Measurements from ENCODE around the gene PDZD2. TPM values are rescaled to one million over a fixed set of nuclear protein-coding genes. Genes with fewer than 3 reads are reported as not detected.

The PDZD2 gene
- total RNA-seq, 4 donors from 2014 or later = 13.7 to 26.7 (median 24.1) TPM

DNA sequence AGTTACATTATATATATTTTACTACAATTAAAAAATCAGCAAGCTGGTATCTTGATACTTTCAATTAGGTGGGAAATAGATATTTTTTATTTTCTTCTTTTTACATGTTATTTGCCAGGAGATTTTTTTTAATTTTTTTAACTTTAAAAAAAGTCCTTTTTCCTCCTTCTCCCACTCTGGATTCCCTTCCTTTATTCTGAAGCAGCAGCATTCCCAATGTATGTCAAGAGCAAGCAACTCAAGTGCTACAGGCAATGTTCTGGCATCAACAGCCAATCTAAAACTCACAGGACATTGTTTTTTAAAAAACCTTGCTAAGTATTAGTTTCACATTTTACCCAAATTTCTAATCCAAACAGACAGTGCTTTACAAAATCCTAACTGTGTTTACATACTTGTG is 493.8 kb downstream of the PDZD2 start:
- no peaks in the 10 kb centered on the region for H3K27me3 ChIP-seq
- no peaks in the 10 kb centered on the region for H3K9me3 ChIP-seq
- H3K4me1 ChIP-seq = peaks cover 0 to 34% (median 0%) of the 10 kb centered on the region in 3 donors
- no peak for TF ChIP-seq POLR2A (IDR thresholded peaks at IDR 0.05)
- TF ChIP-seq, protein P1, sequence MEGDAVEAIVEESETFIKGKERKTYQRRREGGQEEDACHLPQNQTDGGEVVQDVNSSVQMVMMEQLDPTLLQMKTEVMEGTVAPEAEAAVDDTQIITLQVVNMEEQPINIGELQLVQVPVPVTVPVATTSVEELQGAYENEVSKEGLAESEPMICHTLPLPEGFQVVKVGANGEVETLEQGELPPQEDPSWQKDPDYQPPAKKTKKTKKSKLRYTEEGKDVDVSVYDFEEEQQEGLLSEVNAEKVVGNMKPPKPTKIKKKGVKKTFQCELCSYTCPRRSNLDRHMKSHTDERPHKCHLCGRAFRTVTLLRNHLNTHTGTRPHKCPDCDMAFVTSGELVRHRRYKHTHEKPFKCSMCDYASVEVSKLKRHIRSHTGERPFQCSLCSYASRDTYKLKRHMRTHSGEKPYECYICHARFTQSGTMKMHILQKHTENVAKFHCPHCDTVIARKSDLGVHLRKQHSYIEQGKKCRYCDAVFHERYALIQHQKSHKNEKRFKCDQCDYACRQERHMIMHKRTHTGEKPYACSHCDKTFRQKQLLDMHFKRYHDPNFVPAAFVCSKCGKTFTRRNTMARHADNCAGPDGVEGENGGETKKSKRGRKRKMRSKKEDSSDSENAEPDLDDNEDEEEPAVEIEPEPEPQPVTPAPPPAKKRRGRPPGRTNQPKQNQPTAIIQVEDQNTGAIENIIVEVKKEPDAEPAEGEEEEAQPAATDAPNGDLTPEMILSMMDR (IDR thresholded peaks at IDR 0.05) = no peak
- intact Hi-C loops (cut with DNase I) = no loop called here
- no peak for DNase-seq
- H3K4me3 ChIP-seq = no peak overlapping the region
- no peak overlapping the region for H3K27ac ChIP-seq
- H3K36me3 ChIP-seq = peaks cover 0 to 80% (median 9%) of the 10 kb centered on the region in 3 donors

DNA sequence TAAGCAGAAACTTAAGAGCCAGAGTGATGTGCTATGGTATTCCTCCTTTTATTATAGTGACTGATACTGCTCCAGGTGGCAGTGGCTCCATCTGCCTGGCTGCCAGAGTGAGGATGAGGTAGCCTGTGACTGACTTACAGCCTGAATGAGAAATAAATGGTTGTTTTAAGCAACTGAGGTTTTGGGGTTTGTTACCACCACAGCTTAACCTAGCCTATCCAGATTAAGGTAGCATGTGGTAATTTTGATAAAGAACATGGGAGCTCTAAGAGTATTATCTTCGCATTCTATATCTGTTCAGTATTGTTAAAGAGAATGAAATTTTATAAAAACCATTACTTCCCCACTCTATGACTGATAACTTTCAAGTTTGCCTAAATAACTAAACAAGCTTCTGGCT is 496.2 kb downstream of the PDZD2 start:
- no peak for TF ChIP-seq POLR2A (IDR thresholded peaks at IDR 0.05)
- TF ChIP-seq, protein P1 (IDR thresholded peaks at IDR 0.05) = no peak
- H3K9me3 ChIP-seq = no peaks in the 10 kb centered on the region
- H3K27ac ChIP-seq = no peak overlapping the region
- intact Hi-C loops (cut with DNase I) = no loop called here
- H3K36me3 ChIP-seq = peaks cover 0 to 72% (median 5%) of the 10 kb centered on the region in 3 donors
- H3K4me1 ChIP-seq = peaks cover 0 to 24% (median 0%) of the 10 kb centered on the region in 3 donors
- 96 to 100% methylated on average over 1 of the region's 1 CpG for WGBS, 2 donors
- no peak overlapping the region for H3K4me3 ChIP-seq
- DNase-seq = no peak
- no peaks in the 10 kb centered on the region for H3K27me3 ChIP-seq

GRCh38 chr5:32136342-32136741 is 497.4 kb downstream of the PDZD2 start:
- Histone ChIP-seq H3K36me3 (peaks cover 0 to 74% (median 5%) of the 10 kb centered on the region in 3 donors), H3K4me1 (peaks cover 0 to 21% (median 0%) of the 10 kb centered on the region in 3 donors), H3K27me3 (no peaks in the 10 kb centered on the region), H3K4me3 (no peak overlapping the region), H3K27ac (no peak overlapping the region), H3K9me3 (no peaks in the 10 kb centered on the region)
- TF ChIP-seq, protein P1 (IDR thresholded peaks at IDR 0.05) = no peak
- no peak for TF ChIP-seq POLR2A (IDR thresholded peaks at IDR 0.05)
- DNase-seq = no peak
- intact Hi-C loops (cut with DNase I) = no loop called here
- 65 to 81% methylated on average over 7 of the region's 7 CpGs for WGBS, 2 donors

- intact Hi-C loops (cut with DNase I) = no loop called here
- Histone ChIP-seq H3K27me3 (no peaks in the 10 kb centered on the region), H3K27ac (no peak overlapping the region), H3K9me3 (no peaks in the 10 kb centered on the region), H3K4me3 (no peak overlapping the region), H3K4me1 (peaks cover 0 to 11% (median 0%) of the 10 kb centered on the region in 3 donors), H3K36me3 (peaks cover 0 to 72% (median 5%) of the 10 kb centered on the region in 3 donors)
- 84 to 90% methylated on average over 7 of the region's 7 CpGs for WGBS, 2 donors
- no peak for TF ChIP-seq POLR2A (IDR thresholded peaks at IDR 0.05)
- TF ChIP-seq, protein P1 (IDR thresholded peaks at IDR 0.05) = no peak
- DNase-seq = no peak
Measured at GRCh38 chr5:32138839-32139493, 500.0 kb downstream of the PDZD2 start.

GRCh38 chr5:32143617-32144377 is 504.9 kb downstream of the PDZD2 start:
- intact Hi-C loops (cut with DNase I) = no loop called here
- no peaks in the 10 kb centered on the region for H3K27me3 ChIP-seq
- no peak overlapping the region for H3K4me3 ChIP-seq
- DNase-seq = no peak
- H3K9me3 ChIP-seq = no peaks in the 10 kb centered on the region
- H3K27ac ChIP-seq = no peak overlapping the region
- 75 to 80% methylated on average over 6 of the region's 6 CpGs for WGBS, 2 donors
- peaks cover 0 to 32% (median 0%) of the 10 kb centered on the region in 3 donors for H3K36me3 ChIP-seq
- TF ChIP-seq, protein P1 (IDR thresholded peaks at IDR 0.05) = no peak
- no peak for TF ChIP-seq POLR2A (IDR thresholded peaks at IDR 0.05)
- peaks cover 3 to 52% (median 9%) of the 10 kb centered on the region in 3 donors for H3K4me1 ChIP-seq
